KBM-7 (cell line): ENCODE measurements around the gene MYPN.

Experiments used
- DNase-seq: peaks from one replicate; pipeline ENCODE4 v3.0.0-alpha.2; 2015
- in situ Hi-C: fragments of 300-500 bp; cut with MboI; formaldehyde crosslinking; loops from 2 replicates; pipeline ENCODE4 v1.14.3; 2020; ENCODE audit warnings: low sequenced_read_pairs, low pct_unique_long_range_greater_than_20kb, mixed read lengths

Gene MYPN

DNA sequence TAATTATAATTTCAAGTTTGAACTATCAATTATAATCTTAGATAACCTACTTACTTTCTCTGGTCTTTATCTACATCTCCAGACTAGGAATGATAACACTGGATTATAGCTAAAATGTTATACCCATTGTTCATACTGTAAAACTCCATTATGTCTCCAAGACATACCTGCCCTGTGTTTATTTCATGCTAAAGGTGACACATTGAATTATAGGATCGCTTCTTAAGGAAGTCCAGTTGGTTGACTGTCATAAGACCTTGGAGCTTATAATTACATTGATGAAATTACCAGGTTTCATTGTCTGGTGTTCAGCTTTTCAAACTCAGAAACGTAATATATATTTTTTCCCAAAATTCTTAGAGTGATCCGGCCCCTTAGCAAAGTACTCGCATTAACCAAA, 18.7 kb upstream of the MYPN start:
- in situ Hi-C loops = no loop called here
- no peak for DNase-seq

DNA sequence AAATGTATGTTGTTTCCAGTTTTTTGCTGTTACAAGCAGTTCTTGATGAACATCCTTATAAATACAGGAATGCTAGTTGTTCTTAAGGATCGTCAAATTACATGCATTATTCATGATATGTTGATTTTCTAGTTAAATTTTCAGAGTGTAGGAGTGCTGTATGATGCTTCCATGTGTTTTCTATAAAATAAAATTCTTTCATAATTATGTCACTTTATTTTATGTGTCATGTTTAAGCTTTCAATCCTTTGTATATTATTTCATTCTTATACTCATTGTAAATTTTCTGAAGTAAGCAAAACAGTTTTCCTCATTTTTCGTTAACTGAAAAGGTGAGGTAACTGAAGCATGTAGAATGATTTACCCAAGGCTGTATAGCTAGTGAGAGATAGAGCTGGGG, 16.8 kb upstream of the MYPN start:
- in situ Hi-C loops = no loop called here
- no peak for DNase-seq

DNA sequence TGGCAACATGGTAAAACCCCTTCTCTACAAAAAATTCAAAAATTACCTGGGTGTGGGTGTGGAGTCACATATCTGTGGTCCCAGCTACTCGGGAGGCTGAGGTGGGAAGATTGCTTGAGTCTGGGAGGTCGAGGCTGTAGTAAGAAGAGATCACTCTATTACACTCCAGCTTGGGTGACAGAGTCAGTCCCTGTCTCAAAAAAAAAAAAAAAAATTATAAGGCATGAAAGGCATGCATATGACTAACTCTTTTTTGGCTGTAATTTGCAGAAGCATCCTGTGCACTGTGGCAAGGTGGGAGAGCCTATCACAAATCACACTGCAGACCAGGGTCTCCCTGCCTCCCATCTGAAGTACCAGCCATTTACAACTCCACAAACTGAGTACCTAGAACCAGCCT, 14.1 kb upstream of the MYPN start:
- no peak for DNase-seq

DNA sequence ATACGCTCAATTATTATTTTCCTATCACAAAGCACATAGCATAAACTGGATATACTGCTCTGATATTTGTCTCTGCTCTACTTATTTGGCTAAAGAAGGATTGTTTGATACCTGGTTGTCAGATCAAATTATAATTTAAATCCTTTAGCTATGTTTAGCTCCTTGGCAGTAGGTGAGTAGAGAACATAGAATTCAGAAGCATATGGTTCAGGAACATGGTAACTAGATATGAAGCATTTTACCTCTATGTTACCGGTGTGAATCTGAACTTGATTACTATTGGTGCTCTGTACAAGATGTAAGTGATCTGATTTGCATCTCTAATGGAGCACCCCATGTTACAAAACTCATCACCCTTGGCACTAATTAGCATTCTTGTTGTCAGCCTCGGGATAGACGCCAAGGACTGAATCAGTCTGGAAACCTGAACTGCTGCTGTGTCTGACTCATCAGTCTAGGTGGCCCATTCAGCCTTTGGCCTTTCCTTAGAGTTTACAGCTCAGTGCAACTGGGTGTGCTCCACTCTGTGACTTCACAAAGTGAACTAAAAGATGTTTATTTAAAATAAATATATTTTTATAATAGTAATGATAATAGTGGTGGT, 12.3 kb upstream of the MYPN start:
- no peak for DNase-seq
- in situ Hi-C loops = no loop called here

More for the DNA sequence above, 14.1 kb upstream of the MYPN start:
- in situ Hi-C loops = no loop called here

DNA sequence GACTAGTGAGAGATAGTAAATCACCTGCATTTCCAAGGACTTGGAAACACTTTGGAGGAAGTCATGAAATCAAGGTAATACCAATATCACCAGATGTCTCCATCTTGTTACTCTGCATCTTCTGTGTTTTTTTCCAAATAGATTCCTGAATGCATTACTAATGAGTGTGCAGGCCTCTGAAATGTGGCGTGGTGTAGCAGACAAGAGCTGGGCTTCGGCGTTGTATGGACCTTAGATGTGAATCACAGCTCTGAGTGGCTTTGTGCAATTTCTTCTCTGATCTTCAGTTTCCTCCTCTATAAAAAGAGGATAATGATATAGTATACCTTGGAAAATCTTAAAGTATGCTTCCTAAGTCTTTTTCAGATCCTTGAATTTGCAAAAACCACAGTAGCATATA, 9.6 kb upstream of the MYPN start:
- in situ Hi-C loops = no loop called here
- no peak for DNase-seq

DNA sequence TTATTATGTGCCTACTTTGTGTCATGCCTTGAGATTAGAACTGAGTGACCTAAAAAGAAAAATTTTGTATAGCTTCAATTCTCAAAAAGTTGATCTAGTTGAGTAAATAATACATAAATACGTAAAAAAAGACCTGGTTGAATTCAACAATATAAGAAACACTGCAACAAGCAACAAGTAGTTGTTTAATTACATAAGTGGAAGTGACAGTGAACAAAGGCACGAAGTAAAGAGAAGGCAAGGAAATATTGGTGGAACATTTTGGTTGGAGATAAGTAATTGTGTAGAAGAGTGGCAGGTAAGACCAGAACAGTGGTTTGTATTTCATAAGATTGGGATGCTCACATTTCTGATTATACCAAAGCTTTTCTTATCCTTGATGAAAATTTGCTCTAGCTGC, 8.2 kb upstream of the MYPN start:
- DNase-seq = no peak
- in situ Hi-C loops = no loop called here

DNA sequence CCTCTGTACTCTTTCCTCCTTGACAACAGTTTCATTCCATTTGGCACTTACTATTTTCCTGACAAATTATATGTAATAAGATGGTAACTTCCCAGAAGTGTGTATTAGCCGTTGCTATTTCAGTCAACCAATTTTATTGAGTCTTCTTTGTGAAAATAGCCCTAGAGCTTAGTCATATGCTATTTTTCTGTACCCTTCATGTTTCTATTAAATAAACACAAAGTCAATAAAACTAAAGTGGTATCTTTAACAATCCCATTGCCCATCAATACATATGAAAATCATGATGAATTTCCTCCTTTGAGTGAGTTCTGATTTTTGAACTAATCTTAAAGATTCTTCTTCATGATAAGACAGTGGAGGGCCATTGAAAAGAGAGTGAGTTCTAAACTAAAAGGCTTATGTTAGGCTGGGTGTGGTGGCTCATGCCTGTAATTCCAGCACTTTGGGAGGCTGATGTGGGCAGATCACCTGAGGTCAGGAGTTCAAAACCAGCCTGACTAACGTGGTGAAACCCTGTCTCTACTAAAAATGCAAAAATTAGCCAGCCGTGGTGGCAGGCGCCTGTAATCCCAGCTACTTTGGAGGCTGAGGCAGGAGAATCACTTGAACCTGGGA, 5.9 kb upstream of the MYPN start:
- no peak for DNase-seq
- in situ Hi-C loops = no loop called here

DNA sequence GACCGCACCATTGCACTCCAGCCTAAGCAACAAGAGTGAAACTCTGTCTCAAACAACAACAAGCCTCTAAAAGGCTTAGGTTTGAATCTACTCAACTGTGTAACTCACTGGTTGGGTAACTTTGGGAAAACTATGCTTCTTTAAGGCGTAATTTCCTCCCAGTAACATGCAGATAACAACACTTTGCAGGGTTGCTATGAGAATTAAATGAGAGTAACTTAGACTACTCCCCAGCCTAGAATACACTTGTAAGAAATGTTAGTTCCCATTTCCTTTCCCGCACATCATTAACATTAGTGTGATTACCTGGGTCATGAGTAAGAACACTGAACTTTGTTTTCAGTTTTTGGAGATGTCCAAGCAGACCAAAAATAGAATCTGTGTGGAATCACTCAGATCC, 5.4 kb upstream of the MYPN start:
- DNase-seq = no peak
- in situ Hi-C loops = no loop called here

DNA sequence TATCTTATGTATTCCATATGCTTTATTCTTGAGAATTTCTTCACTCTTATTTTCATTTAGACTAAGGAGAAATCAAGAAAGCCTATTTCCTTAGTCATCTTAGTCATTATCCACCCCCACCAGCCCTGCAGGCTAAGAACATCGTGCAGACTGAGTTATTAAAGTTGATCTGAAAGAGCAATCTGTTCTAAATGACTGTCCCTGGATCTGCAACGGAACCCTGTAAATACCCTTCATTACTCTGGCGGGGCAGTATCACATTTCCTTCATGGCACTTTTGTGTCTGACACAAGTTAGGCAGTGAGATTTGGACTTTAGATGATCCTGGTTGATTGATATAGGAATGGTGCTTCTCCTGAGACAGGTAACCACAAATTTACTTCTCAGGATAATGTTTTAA, 3.5 kb upstream of the MYPN start:
- in situ Hi-C loops = no loop called here
- no peak for DNase-seq

DNA sequence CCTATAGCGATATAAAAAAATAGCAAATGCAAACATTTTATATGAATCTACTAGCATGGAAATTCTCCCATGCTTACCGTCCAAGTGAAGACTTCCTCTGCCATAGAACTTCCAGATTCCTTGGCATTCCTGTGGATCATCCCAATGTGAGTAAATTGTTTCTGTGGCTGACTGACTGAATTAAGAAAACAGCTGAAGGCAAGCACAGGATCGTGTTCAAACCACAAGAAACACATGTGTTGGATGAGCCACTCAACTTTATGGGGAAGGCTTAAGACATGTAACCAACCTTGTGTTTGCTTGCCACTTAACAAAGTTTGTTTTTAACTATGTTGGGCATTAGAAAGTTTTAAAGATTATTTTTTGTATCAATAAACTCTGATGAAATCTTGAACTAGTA, 2.6 kb upstream of the MYPN start:
- DNase-seq = no peak
- in situ Hi-C loops = no loop called here

DNA sequence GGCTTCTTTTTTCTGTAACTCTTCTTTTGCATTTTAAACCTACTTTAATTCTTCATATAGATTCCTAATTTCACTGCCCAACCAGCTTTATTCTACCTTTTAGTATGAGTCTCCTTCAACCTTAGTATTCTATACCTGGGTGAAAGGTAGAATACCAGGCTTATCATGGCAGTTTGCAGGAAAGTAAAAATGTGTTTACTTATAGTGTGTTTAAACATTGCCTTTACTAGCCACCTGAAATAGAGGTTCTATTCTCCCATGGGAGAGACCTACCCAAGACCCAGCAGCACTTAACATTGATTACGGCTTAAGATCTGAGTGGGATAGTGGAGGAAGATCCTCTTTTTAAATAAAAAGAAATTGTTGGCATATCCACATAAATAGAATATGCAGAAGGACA, 1.6 kb upstream of the MYPN start:
- in situ Hi-C loops = no loop called here
- DNase-seq = no peak

DNA sequence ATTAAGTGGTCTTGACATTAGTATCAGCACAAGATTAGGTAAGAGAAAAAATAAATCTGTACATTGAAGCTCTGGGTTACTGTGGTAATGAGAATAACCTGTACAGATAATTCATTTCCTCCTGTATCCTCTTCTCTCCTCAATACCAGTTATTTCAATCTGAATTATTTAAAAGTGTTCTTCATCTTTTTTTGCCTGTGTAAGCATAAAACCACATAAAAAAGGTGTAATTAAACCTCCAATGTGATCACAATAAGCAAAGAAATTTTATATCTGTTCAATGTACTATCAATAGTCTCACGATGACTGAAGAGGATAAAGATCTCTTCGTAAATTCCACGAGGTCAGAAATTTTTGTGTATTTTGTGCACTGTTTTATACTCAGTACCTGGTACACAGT, 1.2 kb upstream of the MYPN start:
- in situ Hi-C loops = no loop called here

DNA sequence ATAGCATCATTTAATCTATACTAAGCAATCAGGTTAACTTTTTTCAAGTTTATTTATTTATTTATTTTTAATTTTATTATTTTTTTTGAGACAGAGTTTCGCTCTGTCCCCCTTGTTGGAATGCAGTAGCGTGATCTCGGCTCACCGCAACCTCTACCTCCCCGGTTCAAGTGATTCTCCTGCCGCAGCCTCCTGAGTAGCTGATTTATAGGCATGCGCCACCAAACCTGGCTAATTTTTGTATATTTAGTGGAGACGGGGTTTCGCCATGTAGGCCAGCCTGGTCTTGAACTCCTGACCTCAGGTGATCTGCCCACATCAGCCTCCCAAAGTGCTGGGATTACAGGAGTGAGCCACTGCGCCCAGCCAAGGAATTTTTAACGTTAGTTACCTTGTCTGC, 635 bp upstream of the MYPN start:
- DNase-seq = no peak

More for the DNA sequence above, 1.2 kb upstream of the MYPN start:
- no peak for DNase-seq

DNA sequence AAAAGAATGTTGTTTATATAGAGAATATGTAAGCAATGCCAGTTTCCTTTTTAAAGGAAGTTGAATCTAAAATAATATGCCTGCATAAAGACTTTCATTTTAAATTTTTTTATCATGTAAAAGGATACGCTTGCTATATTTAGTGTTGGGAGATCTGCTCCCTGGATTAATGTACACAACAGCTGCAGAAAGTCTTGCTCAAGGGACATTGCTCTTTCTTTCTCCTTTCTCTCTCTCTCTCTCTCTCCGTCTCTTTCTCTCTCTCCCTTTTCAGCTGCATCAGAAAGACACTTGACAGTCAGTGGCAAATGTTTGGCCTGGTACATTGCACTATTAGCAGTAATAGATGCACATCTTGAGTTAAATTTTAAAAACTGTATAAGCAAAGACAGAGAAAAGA, 739 bp downstream of the MYPN start:
- DNase-seq = no peak
- in situ Hi-C loops = no loop called here

More for the DNA sequence above, 635 bp upstream of the MYPN start:
- in situ Hi-C loops = no loop called here

DNA sequence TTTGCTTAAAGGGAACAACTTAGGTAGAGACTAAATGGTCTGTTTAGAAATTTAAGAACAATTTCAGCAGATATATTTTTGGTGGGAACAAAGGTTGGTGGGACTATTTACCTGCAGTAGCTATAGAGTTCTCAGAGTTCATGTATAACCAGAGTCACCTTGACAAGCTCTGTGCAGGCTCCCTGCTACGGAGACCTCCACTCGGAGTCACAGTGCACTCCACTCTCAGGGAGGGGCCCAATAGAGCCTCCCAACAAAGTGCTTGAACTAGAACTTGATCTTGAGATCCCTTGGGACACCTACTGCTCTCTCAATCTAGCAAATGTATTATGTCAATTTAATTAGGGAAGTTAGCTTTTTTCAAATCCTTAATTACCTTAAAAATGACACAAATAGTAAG, 2.3 kb downstream of the MYPN start:
- DNase-seq = no peak
- in situ Hi-C loops = no loop called here

DNA sequence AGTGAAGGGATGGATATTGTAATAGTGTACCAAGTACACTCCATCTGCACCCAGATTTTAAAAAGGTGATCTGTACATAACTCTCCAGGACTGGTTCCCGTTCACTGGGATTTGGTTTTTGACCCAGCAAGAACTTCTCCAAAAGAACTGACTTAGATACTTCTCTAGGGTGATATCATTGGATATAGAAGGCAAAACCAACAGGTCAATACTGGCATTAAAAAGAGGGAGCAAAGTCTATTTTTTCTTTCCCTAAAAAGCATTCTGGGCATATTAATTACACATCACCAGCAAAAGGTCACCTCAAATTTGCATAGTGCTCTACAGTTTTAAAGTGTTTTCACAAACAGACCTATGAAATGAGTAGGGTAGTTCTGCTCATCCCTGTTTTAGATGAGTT, 3.5 kb downstream of the MYPN start:
- no peak for DNase-seq
- in situ Hi-C loops = no loop called here

DNA sequence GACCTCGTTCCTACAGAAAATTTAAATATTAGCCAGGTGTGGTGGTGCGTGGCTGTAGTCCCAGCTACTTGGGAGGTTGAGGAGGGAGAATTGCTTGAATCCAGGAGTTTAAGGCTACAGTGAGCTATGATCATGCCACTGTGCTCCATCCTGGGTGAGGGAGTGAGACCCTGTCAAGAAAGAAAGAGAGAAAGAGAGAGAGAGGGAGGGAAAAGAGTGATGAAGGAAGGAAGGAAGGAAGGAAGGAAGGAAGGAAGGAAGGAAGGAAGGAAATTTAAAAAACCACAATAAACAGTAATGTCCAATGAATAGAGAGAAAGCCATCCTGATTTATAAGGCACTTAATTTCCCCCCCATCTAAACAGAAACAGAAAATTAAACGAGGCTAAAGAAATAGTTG, 9.4 kb downstream of the MYPN start:
- no peak for DNase-seq
- in situ Hi-C loops = no loop called here

DNA sequence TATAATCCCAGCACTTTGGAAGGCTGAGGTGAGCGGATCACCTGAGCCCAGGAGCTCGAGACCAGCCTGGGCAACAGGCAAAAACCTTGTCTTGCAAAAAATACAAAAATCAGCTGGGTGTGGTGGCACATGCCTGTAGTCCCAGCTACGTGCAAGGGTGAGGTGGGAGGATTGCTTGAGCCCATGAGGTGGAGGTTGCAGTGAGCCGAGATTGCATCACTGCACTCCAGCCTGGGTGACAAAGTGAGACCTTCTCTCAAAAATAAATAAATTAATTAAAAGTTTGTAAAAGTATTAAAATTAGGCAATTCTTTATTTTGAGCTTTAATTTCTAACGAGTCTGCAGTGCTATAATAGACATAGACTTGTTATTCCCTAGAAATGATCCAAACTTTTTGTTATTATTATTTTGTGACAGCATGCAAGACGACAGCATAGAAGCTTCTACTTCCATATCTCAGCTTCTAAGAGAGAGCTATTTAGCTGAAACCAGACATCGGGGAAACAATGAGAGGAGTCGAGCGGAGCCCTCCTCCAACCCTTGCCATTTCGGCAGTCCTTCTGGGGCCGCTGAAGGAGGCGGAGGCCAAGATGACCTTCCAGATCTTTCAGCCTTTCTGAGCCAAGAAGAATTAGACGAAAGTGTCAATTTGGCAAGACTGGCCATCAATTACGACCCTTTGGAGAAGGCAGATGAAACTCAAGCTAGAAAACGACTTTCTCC, 11.9 kb downstream of the MYPN start:
- in situ Hi-C loops = no loop called here
- DNase-seq = no peak

DNA sequence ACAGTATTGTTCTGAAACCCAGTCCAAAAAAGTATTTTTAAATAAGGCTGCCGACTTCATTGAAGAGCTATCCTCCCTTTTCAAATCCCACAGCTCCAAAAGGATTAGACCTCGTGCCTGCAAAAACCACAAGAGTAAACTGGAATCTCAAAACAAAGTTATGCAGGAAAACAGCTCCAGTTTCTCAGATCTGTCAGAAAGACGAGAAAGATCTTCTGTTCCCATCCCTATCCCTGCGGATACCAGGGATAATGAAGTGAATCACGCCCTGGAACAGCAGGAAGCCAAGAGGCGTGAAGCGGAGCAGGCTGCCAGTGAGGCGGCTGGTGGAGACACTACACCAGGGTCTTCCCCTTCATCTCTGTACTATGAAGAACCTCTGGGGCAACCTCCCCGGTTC, 12.6 kb downstream of the MYPN start:
- DNase-seq = no peak
- in situ Hi-C loops = no loop called here

DNA sequence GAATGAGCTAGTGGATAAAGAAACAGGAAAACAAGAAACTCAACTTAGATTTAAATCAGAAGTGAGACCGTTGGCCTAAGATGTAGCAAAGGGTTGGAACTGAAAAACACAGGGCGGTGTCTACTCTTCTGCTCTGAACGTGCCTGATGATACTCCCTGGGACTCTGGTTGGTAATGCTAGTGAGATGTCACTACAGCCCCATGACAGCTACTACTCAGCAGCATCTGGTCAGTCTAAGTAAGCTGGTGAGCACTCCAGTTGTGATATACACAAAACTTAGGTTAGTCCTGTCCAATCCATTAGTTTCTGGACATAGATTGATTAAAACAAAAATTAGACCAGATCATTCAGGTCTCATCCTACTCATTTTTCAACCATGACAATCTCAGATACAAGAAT, 15.4 kb downstream of the MYPN start:
- DNase-seq = no peak
- in situ Hi-C loops = no loop called here

DNA sequence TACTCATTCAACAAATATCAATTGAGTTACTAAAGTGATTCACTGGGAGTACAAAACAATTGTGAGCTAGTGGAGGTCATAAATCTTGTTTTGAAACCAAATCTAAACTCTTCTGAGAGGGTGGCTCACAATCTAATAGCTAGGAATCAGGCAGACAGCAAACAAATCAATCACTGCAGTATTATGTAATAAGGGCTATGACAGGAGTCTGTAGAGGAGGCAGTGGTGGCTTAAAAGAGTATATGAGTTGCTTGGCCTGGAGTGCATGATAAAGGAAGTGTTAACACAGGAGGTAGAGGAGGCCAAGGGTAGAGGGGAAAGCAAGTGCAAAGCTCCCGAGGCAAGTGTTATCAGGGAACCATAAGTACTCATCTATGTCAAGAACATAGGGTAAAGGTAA, 16.5 kb downstream of the MYPN start:
- DNase-seq = no peak
- in situ Hi-C loops = no loop called here
